ENCODE results near the gene ATCAY.

- TF ChIP-seq POLR2A (IDR thresholded peaks at IDR 0.05) (no peak), POLR2AphosphoS5 (IDR thresholded peaks at IDR 0.05) (no peak), CTCF (IDR thresholded peaks at IDR 0.05) (no peak)
Observed at GRCh38 chr19:3936506-3937442, 56.3 kb downstream of the ATCAY start.
